T-helper 1 cell treated with Interleukin-12 subunit alpha and Interleukin-12 subunit beta and Interleukin-4 antibody, amounts not matched to agents 30 ng/mL and 1 ng/mL, for 36 hours (primary cell): ENCODE data around the gene PDE1C. TPM values are rescaled to one million over a fixed set of nuclear protein-coding genes. Genes with fewer than 3 reads are reported as not detected.

ENCODE experiments used
- intact Hi-C: fragments of 100-400 bp; cut with micrococcal nuclease; formaldehyde crosslinking; loops from one replicate; pipeline ENCODE4 v1.15.1; 2024
- total RNA-seq: library from RNA; stranded (reverse); gene quantifications from 2 replicates; pipeline ENCODE4 v1.2.3, GENCODE V29; 2022

PDE1C gene
- total RNA-seq, 1 donor from 2014 or later: not detected

DNA sequence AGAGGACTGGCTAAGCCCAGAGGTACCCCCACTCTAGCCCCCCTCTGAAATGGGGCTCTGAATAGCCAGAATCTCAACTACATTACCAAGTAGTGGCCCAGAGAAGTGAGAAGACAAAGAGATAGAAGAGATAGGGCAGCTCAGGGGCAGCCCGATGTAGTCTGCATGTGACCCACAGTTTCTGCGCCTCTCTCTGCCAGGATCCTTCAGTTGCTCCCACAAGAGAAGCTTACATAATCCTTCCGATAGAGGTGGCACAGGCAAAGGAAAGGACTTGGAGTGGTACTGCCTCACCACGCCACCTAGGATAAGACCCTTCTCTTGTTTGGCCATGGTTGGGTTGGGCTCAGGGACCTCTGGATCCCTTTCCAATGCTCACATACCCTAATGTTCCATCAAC lies 5.4 kb upstream of the PDE1C start:
- intact Hi-C loops: no loop called here

DNA sequence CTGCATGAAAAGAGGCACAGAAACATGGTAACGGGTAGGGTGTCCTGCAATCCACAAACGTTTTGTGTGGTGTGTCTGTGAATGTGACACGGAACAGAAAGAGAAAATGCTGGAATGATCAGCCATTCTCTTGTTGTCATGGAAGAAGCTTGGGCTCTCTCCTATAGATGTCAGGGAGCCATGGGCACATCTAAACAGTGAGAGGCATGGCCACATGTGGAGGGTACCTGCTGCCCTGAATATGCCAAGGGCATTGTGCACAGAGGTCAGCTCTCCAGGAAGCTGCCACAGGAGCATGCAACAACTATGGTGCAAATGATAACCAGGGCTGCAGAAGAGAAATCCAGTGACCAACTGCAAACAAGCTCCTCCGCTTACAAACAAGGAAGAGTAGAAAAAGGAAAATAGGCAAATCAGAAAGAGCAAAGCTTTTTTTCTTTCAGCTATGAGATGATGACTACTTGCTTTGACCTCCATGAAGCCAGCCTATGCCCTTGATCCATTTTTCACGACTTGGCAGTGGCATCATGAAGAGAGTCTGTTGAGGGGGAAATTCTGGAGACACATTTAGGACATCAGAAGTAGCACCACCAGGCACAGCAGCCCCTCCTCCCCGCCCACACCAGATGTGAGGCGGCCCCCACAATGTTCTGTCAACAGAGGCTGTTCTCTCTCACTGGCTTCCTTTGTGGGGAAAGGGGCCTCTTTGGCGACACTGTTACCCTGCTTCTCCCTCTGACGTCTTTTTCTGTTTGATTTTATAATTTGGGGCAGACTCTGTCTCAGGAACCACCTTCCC lies 4.8 kb upstream of the PDE1C start:
- intact Hi-C loops: no loop called here

DNA sequence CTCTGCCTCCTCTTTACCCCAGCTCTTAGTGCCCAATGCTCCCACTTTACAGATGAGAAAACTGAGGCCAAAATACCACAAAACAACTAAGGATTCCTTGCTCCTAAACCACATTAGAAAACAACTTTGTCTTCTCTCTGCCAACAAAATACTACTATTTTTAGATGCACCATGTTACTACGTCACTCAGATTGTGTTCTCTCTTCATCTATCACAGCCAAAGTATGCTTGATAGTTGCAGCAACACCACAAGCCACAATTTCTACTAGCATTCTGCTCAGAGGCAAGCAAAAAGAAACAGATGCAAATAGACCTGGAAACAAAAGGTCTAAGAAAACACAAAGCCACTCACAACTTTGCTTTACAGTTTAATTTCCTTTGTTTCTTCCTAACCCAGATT lies 3.3 kb upstream of the PDE1C start:
- intact Hi-C loops: no loop called here

DNA sequence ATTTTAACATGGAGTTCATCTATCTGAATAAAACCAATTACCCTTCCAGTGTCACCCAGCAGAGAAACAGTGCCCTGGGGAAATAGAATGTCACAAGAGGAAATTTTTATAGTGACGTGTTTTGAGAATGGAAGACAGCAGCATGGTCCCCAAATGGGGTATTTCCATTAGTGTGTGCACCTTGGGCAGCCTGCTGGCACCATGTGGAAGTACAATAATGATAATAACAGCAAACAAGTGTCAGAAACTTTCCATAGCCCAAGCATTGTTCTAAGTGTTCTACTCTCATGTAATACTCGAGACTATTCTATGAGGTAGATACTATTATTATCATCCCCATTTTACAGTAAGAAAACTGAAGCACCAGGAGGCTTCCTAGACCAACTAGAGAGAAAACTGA lies 2.2 kb upstream of the PDE1C start:
- intact Hi-C loops: no loop called here

DNA sequence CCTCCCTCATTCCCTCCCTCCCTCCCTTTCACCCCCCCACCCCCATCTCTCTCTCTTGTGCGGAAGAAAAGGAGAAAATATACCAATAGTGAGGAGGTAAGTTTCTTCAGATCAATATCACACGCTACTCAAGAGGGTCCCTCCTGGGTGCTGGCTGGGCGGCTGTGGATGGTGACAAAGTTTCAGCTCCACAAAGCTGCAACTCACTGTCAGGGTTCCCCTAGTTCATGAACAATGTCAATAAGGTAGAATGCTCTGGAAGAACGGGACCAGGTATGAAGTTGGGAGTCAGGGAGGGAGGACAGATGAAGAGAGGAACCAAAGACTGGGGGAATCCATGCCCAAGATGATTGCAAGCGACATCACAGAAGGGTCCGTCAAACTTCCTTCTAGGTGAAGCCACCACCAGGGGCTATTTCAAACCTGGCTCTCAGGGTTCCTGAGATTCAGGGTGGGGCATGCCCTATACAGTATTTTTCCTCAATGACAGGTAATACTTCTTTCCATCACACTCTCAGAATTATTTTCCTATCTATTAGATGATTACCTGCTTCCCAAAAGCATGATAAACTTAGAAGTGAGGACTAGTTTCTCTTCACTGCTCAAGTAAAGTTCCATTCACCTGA lies 1.4 kb upstream of the PDE1C start:
- intact Hi-C loops: no loop called here

DNA sequence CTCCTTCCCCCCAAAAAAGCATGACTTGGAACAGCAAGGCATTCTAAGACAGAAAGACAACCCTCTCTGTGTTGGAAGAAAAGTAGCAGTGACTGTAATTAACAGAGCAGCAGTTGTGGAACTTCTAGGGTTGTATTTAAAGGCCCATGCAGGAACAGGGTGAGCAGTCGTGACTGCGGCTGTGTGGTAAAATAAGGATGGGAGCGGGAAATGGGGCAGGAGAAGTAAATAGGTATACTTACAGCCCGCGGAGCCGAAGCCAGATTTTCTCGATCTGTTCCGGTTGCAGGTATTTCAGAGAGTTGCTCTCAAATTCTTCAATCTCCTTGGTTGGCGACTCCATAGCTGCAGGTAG lies 179 bp downstream of the PDE1C start:
- intact Hi-C loops: no loop called here

DNA sequence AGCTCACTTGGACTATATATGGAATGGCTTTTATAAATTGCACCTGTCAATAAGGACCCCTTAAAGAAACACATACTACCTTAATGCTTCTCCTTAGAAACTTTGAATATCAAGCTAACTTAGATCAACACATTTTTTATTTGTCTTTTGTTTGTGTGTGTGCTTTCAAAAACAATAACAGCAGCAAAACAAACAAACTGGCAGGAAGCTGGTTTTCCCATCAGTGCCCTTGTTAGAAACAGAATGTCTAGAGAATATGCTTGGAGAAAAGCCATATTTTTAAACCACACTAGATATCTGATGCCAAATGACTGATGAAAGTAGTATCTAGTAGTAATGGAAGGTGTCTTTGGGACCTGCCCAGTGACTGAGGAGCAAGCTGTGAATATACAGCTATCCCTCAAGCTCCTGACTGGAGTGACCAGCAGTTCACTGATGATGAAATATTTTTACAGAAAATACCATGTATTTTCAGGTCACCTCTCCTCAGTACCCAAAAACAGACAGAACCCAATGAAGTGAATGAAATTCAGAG lies 1.0 kb downstream of the PDE1C start:
- intact Hi-C loops: no loop called here

DNA sequence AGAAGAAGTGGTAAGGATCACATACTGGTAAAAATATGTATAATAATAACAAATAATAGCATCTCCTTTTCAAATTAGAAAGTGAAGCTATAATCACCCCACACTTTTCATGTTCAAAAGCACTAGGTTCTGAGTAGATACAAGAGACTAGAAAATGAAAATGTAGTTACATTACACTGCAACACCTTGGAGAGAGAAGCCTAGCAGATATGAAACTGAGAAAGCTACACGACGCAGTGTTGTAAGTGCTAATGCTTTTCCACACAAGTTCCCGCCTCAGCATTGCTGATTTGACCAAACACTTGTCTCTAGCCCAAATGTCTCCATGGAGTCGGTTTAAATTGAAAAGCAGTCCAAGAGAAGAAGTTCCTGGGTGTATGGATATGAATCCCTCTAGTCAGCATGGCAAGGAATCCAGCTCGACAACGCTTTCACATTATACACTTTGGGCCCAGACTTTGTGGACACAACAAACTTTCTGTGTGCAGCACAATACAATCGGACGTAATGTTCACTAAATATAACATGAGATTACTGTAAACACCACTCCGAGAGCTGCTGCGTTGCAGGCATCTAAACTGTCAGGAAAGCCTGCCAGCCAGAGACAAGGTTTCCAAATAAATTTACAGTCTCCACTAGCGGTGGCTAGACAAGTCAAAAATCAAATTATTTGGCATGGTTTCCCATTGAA lies 1.7 kb downstream of the PDE1C start:
- intact Hi-C loops: no loop called here

DNA sequence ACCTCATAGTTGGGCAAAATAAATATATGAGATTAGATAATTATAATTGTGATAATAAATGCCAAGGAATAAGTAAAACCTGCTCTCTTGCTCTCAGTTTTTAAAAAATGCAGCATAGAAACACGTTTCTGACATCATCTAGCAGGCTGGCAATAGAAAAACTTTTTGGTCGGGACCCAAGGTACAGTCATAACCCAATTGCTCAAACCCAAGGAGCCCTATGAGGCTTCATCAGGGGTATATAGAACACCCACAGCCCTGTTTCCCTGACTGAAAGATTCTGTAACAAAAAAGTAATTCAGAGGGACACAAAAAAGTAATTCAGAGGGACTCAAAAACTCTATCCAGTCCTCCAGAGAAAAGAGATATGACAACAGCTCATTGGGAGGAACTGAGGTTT lies 3.8 kb downstream of the PDE1C start:
- intact Hi-C loops: no loop called here

DNA sequence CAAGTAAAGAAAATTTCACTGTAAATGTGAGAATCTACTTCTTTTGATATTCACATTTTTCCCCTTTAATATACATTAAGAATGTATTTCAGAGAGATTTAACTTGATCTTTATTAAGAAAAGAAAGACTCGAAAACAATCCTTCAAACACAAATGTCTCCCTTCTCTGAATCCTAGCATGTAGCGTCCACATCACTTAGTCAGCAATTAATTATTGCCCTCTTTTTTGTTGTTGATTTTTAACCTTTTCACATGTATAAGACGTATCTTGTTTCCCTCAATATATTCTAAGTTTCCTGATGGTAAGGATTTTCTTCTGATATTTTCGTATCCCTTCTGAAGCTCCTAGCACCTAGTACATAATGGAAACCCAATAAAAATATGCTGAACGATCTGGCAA lies 6.6 kb downstream of the PDE1C start:
- intact Hi-C loops: loop anchor here (5.0 kb wide), 1 partner anchor 931 kb away; no protein-coding TSS in a partner anchor

DNA sequence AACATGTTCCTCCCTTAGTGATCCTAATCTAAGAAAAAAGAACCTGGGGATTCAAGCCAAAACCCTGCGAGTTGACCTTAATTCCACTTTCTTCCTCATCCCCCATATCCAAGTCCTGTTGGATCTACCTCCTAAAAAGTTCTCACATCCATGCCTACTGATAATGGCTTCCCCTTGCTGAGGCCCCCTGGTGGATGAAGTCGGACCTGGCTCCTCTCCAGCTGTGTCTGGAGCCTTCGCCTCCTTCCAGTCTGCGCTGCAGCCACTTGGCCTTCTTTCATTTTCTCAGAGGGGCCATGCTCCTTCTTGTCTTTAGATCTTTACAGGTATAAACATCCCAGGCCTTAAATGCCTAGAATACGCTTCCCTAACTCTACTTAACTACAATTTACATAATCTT lies 8.1 kb downstream of the PDE1C start:
- intact Hi-C loops: loop anchor here (5.0 kb wide), 1 partner anchor 930 kb away; no protein-coding TSS in a partner anchor

DNA sequence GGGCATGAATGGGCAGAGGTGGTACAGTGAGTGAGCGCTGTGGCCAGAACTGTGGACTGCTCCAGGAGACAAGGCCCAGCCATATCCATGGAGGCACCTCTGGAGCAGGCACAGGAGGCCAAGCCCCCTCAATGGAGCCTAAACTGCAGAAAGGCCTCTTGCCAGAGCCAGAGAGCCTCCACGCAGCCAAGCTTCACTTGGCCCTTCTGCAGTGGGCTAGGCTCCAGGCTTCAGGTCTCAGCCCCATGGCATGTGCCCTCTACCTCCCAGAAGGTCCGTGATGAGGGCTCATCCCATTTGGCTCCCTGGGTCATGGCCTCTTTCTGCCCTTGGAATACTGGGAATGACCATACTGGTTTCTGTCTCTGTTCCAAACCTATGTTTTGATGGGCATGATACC lies 8.9 kb downstream of the PDE1C start:
- intact Hi-C loops: loop anchor here (5.0 kb wide), 1 partner anchor 929 kb away; no protein-coding TSS in a partner anchor

DNA sequence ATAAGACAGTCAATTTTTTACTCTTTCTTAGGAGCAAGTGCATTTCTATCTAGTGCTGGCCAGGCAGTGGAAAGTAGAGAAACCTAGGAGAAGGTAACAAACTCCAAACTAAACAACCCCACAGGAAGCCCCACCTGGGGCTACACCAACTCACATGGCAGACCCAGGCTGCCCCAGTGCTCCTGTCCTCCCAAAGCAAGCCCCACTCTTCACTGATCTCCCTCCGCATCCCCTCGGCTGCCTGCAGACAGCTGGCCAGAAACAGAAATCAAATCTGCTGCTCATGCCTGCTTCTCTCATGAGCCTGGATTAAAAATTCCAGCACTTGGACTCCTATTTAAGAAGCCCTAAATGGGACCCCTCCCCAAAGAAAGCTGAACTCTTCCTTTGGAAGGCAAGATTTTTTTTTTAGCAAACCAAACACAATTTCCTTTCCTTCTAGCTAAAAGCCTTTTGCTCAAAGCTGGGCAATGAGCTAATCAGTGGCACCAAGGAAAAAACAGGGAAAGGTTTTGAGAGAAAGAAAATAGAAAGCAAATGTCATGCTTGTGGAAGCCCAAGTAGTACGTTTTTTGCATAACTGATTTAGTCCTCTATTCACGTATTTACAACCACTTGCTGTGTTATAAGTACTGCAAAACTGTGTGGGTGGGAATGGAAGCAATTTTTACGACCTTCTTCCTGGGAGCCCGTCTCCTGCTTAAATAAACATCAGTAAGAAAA lies 10.8 kb downstream of the PDE1C start:
- intact Hi-C loops: loop anchor here (5.0 kb wide), 1 partner anchor 927 kb away; no protein-coding TSS in a partner anchor

DNA sequence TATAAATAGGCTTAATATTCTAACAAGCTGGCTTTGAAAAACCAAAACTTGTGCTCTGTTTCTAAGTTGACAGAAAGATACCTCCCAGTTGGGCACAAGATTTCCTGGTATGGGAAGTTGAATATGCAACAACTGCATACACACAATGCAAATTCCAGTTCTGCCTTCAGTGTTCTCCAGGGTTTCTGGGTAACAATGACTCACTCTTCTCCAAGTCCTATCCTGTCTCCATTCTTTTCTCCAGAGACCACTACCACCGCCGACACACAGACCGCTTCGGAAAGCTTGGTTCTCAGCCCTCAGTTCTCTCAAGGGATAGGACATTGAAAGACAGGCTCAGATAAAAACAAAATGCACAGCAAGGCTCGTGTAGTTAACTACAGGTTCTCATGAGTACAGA lies 12.2 kb downstream of the PDE1C start:
- intact Hi-C loops: no loop called here

DNA sequence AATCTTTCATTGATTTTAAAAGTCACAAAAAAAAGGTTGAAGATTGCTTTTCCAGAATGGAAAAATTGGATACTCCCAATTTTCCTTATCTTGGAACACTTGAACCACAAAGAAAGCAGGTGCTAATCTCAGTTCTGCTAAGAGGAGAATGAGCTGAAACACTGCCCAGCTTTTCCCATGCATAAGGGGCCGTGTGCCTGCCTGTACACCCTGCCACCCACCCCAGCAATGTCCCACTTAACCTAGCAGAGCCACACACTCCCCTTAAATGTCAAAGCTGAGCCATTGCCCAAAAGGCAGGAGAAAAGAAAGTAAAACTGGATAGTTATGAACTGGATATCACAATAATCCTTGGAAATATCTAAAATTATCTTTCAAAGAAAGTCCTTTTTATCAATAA lies 13.4 kb downstream of the PDE1C start:
- intact Hi-C loops: no loop called here

DNA sequence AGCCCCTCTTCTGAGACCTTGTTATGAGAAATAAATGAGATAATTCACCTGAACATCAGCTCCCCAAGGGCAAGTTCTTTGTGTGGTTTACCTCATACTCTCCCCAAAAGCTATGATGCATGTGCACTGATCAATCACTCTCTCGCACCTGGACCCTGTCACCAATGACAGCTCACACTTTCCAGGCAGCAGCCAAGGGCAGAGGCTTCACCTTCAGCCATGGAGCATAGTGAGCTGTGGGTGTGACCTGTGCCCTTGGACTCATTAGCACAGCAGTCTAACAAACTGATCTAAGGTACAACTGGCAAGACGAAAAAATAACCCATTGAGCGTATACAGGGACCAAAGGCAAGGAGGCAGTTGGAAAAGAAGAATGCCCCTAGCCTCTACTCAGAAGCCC lies 17.0 kb downstream of the PDE1C start:
- intact Hi-C loops: no loop called here

DNA sequence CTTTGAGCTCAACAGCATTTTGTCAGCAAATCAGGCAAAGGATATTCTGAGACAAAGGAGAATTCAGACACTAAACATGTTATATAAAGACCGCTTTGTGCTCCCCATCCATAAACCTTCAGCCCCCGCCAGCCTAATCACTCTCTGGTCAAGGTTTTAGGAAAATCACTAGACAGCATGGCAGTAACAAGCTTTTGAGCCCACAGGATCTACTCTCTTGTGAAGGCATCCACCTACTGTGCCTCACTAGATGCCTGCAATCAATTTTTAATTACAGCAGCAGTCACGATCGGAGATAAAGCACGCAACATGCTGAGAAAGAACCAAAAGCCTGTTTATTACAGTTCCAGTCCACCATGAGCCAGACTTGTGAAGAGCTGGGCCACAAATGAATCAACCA lies 19.1 kb downstream of the PDE1C start:
- intact Hi-C loops: no loop called here

DNA sequence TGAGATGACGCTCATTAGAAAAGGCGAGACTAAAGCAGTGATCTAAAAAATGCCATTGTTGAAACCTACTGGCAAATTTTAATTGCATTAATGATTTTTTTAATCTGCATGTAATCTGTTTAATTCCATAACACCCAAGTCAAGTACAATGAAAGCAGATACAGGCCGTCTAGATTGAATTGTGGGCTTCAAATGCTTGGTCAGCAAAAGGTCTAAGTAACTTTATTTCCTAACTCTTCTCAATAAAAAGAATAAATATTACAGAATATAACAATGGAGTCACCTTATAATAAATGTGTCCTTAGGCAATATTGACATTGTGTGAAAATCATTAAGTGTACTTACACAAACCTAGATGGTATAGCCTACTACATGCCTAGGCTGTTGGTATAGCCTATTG lies 20.6 kb downstream of the PDE1C start:
- intact Hi-C loops: no loop called here

DNA sequence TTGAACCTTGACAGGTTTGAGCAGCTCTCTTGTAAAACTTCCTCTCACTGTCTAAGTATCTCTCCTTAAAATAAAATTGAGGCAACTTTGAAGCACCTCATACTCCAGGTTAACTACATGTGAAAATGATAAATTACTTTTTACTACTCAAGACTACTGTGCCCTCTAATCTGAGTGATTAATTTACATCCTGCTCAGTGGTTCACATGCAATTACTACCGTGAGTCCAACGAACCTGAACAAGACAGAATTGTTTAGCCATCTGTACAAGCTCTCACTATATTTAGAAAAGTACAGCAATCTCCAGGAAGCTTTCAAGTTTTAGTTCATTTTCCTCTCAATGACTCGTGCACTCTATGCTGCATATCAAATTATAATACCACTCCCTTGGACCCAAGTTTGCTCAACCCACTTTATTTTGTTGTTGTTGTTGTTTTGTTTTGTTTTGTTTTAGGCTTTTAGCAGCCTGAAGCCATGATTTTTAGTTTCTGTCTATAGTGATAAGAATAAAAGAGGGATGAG lies 21.2 kb downstream of the PDE1C start:
- intact Hi-C loops: no loop called here

DNA sequence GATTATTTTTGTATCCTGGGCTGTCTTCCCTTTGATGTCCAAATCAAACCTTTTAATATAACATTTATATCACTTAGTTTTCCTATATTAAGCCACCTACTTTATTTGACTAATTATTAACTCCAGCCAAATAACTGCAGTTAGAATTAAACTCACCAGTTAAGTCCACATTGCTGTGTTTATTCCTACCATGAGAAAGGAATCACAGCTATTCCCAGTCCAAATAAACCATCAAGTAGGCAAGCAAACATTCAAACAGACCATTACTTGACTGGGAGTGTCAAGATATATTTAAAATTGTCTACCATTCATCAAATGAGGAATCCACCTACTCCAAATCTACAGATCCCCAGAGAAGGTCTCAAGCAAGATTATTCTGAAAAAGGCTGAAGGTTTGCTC lies 22.4 kb downstream of the PDE1C start:
- intact Hi-C loops: no loop called here

DNA sequence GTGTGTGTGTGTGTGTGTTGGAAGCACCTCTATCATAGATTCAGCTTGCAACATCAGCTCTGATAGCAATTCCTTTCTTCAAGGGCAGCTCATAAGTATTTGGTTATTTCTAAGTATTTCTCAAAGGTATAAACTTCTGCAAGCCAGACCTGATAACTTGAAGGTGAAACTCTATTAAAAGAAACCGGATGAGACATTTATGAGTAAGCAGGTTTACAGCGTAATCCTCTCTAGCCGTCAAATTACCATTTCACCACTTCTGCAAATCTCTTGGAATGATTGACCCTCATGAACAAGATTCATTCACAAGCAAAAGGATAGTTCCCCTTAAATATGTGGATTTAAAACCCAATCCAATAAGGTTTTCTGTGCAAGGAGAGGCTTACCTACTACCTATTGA lies 23.1 kb downstream of the PDE1C start:
- intact Hi-C loops: no loop called here
